ENCODE data around the gene MUC21.

DNA sequence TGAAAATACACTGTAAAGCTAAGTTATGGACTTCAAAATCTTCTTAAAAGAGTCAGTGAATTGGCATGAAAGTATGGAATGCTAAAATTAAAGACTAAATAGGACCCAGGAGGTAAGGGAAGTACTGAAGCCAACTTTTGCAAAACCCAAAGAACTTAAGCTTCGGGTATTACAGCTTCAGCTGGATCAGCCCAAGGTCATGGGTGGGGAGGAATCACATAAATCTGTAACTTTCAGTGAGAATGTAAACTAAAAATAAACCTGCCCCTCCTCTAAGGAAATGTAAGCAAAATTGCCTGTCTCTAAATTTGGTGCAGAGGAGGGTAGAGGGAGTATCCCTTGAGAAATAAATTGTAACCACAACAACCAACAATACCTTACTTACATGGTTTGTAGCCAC is 4.4 kb upstream of the MUC21 start:
- no peak for TF ChIP-seq POLR2A (IDR thresholded peaks at IDR 0.05)
- TF ChIP-seq, protein P1, sequence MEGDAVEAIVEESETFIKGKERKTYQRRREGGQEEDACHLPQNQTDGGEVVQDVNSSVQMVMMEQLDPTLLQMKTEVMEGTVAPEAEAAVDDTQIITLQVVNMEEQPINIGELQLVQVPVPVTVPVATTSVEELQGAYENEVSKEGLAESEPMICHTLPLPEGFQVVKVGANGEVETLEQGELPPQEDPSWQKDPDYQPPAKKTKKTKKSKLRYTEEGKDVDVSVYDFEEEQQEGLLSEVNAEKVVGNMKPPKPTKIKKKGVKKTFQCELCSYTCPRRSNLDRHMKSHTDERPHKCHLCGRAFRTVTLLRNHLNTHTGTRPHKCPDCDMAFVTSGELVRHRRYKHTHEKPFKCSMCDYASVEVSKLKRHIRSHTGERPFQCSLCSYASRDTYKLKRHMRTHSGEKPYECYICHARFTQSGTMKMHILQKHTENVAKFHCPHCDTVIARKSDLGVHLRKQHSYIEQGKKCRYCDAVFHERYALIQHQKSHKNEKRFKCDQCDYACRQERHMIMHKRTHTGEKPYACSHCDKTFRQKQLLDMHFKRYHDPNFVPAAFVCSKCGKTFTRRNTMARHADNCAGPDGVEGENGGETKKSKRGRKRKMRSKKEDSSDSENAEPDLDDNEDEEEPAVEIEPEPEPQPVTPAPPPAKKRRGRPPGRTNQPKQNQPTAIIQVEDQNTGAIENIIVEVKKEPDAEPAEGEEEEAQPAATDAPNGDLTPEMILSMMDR (IDR thresholded peaks at IDR 0.05), result no peak
